ENCODE measurements around the gene CA12. TPM values are rescaled to one million over a fixed set of nuclear protein-coding genes. Genes with fewer than 3 reads are reported as not detected.
A peak's percentile ranks its signal among the peaks of the same experiment; 100 is the strongest.

Gene CA12
- total RNA-seq, 2 experiments from 2014 or later: 0.07 to 0.10 TPM

- POLR2A ChIA-PET: no interaction called here
- CTCF ChIA-PET: interaction anchor here (1.8 kb wide), 1 partner anchor 335 kb away, joined by 5 read pairs; no protein-coding TSS in a partner anchor
- peaks cover 23% of the 10 kb centered on the region for H3K4me1 Mint-ChIP-seq (ENCODE audit: low read depth)
- no peak overlapping the region for H3K27ac Mint-ChIP-seq
- no peaks in the 10 kb centered on the region for H3K36me3 Mint-ChIP-seq
- no peak for DNase-seq
- intact Hi-C loops (cut with micrococcal nuclease): no loop called here
- H3K9me3 Mint-ChIP-seq: no peaks in the 10 kb centered on the region
- no peak overlapping the region for H3K4me3 Mint-ChIP-seq
- peaks cover 57% of the 10 kb centered on the region for H3K27me3 Mint-ChIP-seq
Observed at GRCh38 chr15:63382966-63383710, 1.5 kb upstream of the CA12 start.

GRCh38 chr15:63380808-63381282 is 801 bp downstream of the CA12 start:
- Mint-ChIP-seq H3K9me3 (no peaks in the 10 kb centered on the region), H3K4me1 (ENCODE audit: low read depth) (peaks cover 29% of the 10 kb centered on the region), H3K36me3 (no peaks in the 10 kb centered on the region), H3K4me3 (no peak overlapping the region), H3K27me3 (peaks cover 74% of the 10 kb centered on the region), H3K27ac (no peak overlapping the region)
- POLR2A ChIA-PET: interaction anchor here (0.6 to 1.5 kb wide), 2 partner anchors 9 to 118 kb away, joined by 3 read pairs; no protein-coding TSS in a partner anchor
- DNase-seq: no peak
- intact Hi-C loops (cut with micrococcal nuclease): no loop called here
- CTCF ChIA-PET: no interaction called here

- POLR2A ChIA-PET: no interaction called here
- H3K36me3 Mint-ChIP-seq: no peaks in the 10 kb centered on the region
- H3K27me3 Mint-ChIP-seq: peaks cover 72% of the 10 kb centered on the region
- H3K4me1 Mint-ChIP-seq (ENCODE audit: low read depth): peaks cover 34% of the 10 kb centered on the region
- H3K4me3 Mint-ChIP-seq: no peak overlapping the region
- no peak overlapping the region for H3K27ac Mint-ChIP-seq
- intact Hi-C loops (cut with micrococcal nuclease): no loop called here
- CTCF ChIA-PET: interaction anchor here (1.1 kb wide), 1 partner anchor 8 kb away, joined by 4 read pairs; no protein-coding TSS in a partner anchor
- no peaks in the 10 kb centered on the region for H3K9me3 Mint-ChIP-seq
- no peak for DNase-seq
Observed at GRCh38 chr15:63380151-63380807, 1.4 kb downstream of the CA12 start.

- Mint-ChIP-seq H3K27ac (no peak overlapping the region), H3K4me1 (ENCODE audit: low read depth) (peaks cover 41% of the 10 kb centered on the region), H3K27me3 (peaks cover 66% of the 10 kb centered on the region), H3K4me3 (no peak overlapping the region), H3K36me3 (no peaks in the 10 kb centered on the region), H3K9me3 (no peaks in the 10 kb centered on the region)
- CTCF ChIA-PET: interaction anchor here (1.1 kb wide), 1 partner anchor 9 kb away, joined by 4 read pairs; no protein-coding TSS in a partner anchor
- intact Hi-C loops (cut with micrococcal nuclease): no loop called here
- DNase-seq: no peak
- POLR2A ChIA-PET: no interaction called here
Observed at GRCh38 chr15:63379492-63380150, 2.0 kb downstream of the CA12 start.

GRCh38 chr15:63378946-63379345 is 2.7 kb downstream of the CA12 start:
- ChIA-PET POLR2A (no interaction called here), CTCF (no interaction called here)
- Mint-ChIP-seq H3K27ac (no peak overlapping the region), H3K4me3 (no peak overlapping the region), H3K4me1 (ENCODE audit: low read depth) (peaks cover 47% of the 10 kb centered on the region), H3K36me3 (no peaks in the 10 kb centered on the region), H3K27me3 (peaks cover 60% of the 10 kb centered on the region), H3K9me3 (no peaks in the 10 kb centered on the region)
- no peak for DNase-seq
- intact Hi-C loops (cut with micrococcal nuclease): no loop called here

- CTCF ChIA-PET: no interaction called here
- H3K4me3 Mint-ChIP-seq: no peak overlapping the region
Observed at GRCh38 chr15:63374686-63375520, 6.7 kb downstream of the CA12 start.

GRCh38 chr15:63373866-63374548 is 7.6 kb downstream of the CA12 start:
- ChIA-PET CTCF (no interaction called here), POLR2A (no interaction called here)
- Mint-ChIP-seq H3K4me3 (no peak overlapping the region), H3K4me1 (ENCODE audit: low read depth) (peaks cover 41% of the 10 kb centered on the region), H3K9me3 (no peaks in the 10 kb centered on the region), H3K27ac (no peak overlapping the region), H3K36me3 (no peaks in the 10 kb centered on the region), H3K27me3 (peaks cover 23% of the 10 kb centered on the region)
- intact Hi-C loops (cut with micrococcal nuclease): loop anchor here (2.0 to 5.0 kb wide), 3 partner anchors 47 to 437 kb away; no protein-coding TSS in a partner anchor
- no peak for DNase-seq

More at GRCh38 chr15:63374686-63375520, 6.7 kb downstream of the CA12 start:
- H3K27ac Mint-ChIP-seq: peak overlapping the region; percentile 60
- DNase-seq: peak; percentile 81
- H3K9me3 Mint-ChIP-seq: no peaks in the 10 kb centered on the region
- H3K4me1 Mint-ChIP-seq (ENCODE audit: low read depth): peaks cover 41% of the 10 kb centered on the region
- intact Hi-C loops (cut with micrococcal nuclease): loop anchor here (2.0 to 5.0 kb wide), 3 partner anchors 48 to 438 kb away; no protein-coding TSS in a partner anchor
- POLR2A ChIA-PET: no interaction called here
- no peaks in the 10 kb centered on the region for H3K36me3 Mint-ChIP-seq
- H3K27me3 Mint-ChIP-seq: peaks cover 29% of the 10 kb centered on the region

- no peak overlapping the region for H3K27ac Mint-ChIP-seq
- no peak for DNase-seq
Observed at GRCh38 chr15:63373330-63373729, 8.3 kb downstream of the CA12 start.

GRCh38 chr15:63372753-63373152 is 8.9 kb downstream of the CA12 start:
- intact Hi-C loops (cut with micrococcal nuclease): loop anchor here (5.0 kb wide), 2 partner anchors 45 to 435 kb away; no protein-coding TSS in a partner anchor
- CTCF ChIA-PET: interaction anchor here (1.5 kb wide), 1 partner anchor 29 kb away, joined by 3 read pairs; no protein-coding TSS in a partner anchor
- Mint-ChIP-seq H3K27ac (no peak overlapping the region), H3K9me3 (no peaks in the 10 kb centered on the region), H3K36me3 (no peaks in the 10 kb centered on the region), H3K4me3 (no peak overlapping the region), H3K27me3 (peaks cover 14% of the 10 kb centered on the region), H3K4me1 (ENCODE audit: low read depth) (peaks cover 41% of the 10 kb centered on the region)
- POLR2A ChIA-PET: interaction anchor here (0.9 kb wide), 2 partner anchors 9 to 158 kb away, joined by 3 read pairs; partner anchors contain the start of gene CA12
- DNase-seq: no peak

More at GRCh38 chr15:63373330-63373729, 8.3 kb downstream of the CA12 start:
- Mint-ChIP-seq H3K4me1 (ENCODE audit: low read depth) (peaks cover 41% of the 10 kb centered on the region), H3K36me3 (no peaks in the 10 kb centered on the region), H3K27me3 (peaks cover 17% of the 10 kb centered on the region), H3K4me3 (no peak overlapping the region), H3K9me3 (no peaks in the 10 kb centered on the region)
- CTCF ChIA-PET: interaction anchor here (0.6 kb wide), 1 partner anchor 241 kb away, joined by 3 read pairs; no protein-coding TSS in a partner anchor
- intact Hi-C loops (cut with micrococcal nuclease): loop anchor here (5.0 kb wide), 2 partner anchors 46 to 436 kb away; no protein-coding TSS in a partner anchor
- POLR2A ChIA-PET: no interaction called here

- intact Hi-C loops (cut with micrococcal nuclease): loop anchor here (5.0 kb wide), 2 partner anchors 45 to 435 kb away; no protein-coding TSS in a partner anchor
- Mint-ChIP-seq H3K27me3 (peaks cover 9% of the 10 kb centered on the region), H3K36me3 (no peaks in the 10 kb centered on the region), H3K4me1 (ENCODE audit: low read depth) (peaks cover 41% of the 10 kb centered on the region), H3K27ac (peak overlapping the region; percentile 23), H3K9me3 (no peaks in the 10 kb centered on the region), H3K4me3 (no peak overlapping the region)
- ChIA-PET POLR2A (interaction anchor here (0.9 kb wide), 2 partner anchors 10 to 157 kb away, joined by 3 read pairs; partner anchors contain the start of gene CA12), CTCF (interaction anchor here (0.9 to 1.5 kb wide), 2 partner anchors 30 to 630 kb away, joined by 3 to 4 read pairs; no protein-coding TSS in a partner anchor)
- DNase-seq: peak; percentile 70
Observed at GRCh38 chr15:63372018-63372705, 9.5 kb downstream of the CA12 start.
